ENCODE data around the gene STRADA. TPM values are rescaled to one million over a fixed set of nuclear protein-coding genes. Genes with fewer than 3 reads are reported as not detected.

STRADA gene
- total and polyA plus RNA-seq, 2 experiments from 2014 or later, result 19.9 to 24.4 TPM

DNA sequence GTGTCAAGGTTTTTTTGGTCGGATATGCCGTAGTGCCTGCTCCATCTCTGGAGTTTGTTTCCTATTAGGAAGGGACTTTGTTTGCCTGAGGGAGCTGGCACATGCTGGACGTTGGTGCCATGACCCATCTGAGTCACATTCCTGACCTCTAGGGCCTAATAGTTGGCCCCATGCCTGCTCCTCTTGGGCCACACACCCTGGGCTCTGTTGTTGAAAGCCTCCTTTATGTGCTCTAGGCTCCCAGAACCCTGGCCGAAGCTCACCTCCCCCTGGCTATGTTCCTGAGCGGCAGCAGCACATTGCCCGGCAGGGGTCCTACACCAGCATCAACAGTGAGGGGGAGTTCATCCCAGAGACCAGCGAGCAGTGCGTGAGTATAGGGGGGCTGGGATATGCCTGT lies 60.1 kb downstream of the STRADA start:
- H4K20me1 ChIP-seq (ENCODE audit: insufficient read depth, poor library complexity, severe bottlenecking), result no peaks in the 10 kb centered on the region
- no peak overlapping the region for H3K4me2 ChIP-seq
- H3K9me2 ChIP-seq (replicated peaks; ENCODE audit: insufficient read depth), result no peaks in the 10 kb centered on the region
- 81% methylated on average over 8 of the region's 8 CpGs for WGBS (ENCODE audit: low lambda C conversion rate, missing lambda C conversion rate)
- no peak overlapping the region for H3K27ac ChIP-seq
- H2AFZ ChIP-seq, result no peak overlapping the region
- no peak for TF ChIP-seq EZH2 (IDR thresholded peaks at IDR 0.05; ENCODE audit: borderline replicate concordance)
- TF ChIP-seq, protein P1, sequence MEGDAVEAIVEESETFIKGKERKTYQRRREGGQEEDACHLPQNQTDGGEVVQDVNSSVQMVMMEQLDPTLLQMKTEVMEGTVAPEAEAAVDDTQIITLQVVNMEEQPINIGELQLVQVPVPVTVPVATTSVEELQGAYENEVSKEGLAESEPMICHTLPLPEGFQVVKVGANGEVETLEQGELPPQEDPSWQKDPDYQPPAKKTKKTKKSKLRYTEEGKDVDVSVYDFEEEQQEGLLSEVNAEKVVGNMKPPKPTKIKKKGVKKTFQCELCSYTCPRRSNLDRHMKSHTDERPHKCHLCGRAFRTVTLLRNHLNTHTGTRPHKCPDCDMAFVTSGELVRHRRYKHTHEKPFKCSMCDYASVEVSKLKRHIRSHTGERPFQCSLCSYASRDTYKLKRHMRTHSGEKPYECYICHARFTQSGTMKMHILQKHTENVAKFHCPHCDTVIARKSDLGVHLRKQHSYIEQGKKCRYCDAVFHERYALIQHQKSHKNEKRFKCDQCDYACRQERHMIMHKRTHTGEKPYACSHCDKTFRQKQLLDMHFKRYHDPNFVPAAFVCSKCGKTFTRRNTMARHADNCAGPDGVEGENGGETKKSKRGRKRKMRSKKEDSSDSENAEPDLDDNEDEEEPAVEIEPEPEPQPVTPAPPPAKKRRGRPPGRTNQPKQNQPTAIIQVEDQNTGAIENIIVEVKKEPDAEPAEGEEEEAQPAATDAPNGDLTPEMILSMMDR (IDR thresholded peaks at IDR 0.05; ENCODE audit: poor library complexity), result no peak
- no peak overlapping the region for H3K4me3 ChIP-seq
- H3K36me3 ChIP-seq (replicated peaks; ENCODE audit: insufficient read depth, low read depth), result no peaks in the 10 kb centered on the region
- no peaks in the 10 kb centered on the region for H3K27me3 ChIP-seq
- peaks cover 5% of the 10 kb centered on the region for H3K4me1 ChIP-seq (ENCODE audit: insufficient read depth)
- no peaks in the 10 kb centered on the region for H3K79me2 ChIP-seq
- no peaks in the 10 kb centered on the region for H3K9me3 ChIP-seq (ENCODE audit: low read depth)
- no peak for DNase-seq (ENCODE audit: low spot score)

DNA sequence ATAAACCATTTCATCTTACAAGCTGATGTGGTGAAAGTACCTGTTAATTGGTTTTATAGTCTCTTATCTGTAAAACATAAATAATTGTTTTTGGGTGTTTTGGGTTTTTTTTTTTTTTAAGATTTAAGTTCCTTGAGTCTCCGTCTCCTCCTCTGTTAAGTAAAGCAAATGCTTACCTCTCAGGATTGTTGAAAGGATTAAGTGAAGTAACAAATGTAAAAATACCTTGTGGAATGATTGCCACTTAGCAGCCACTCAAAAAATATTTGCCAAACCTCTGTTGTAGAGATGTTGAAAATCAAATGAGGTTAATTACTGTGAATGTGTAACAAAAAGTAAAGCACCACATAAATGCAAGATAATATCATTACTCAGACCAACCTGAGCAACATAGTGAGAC lies 60.9 kb downstream of the STRADA start:
- H3K9me3 ChIP-seq (ENCODE audit: low read depth), result no peaks in the 10 kb centered on the region
- no peaks in the 10 kb centered on the region for H3K9me2 ChIP-seq (replicated peaks; ENCODE audit: insufficient read depth)
- no peak overlapping the region for H2AFZ ChIP-seq
- H3K36me3 ChIP-seq (replicated peaks; ENCODE audit: insufficient read depth, low read depth), result no peaks in the 10 kb centered on the region
- peaks cover 13% of the 10 kb centered on the region for H3K4me1 ChIP-seq (ENCODE audit: insufficient read depth)
- 100% methylated on average over 1 of the region's 1 CpG for WGBS (ENCODE audit: low lambda C conversion rate, missing lambda C conversion rate)
- TF ChIP-seq, protein P1 (IDR thresholded peaks at IDR 0.05; ENCODE audit: poor library complexity), result no peak
- no peak for TF ChIP-seq EZH2phosphoT487 (IDR thresholded peaks at IDR 0.05; ENCODE audit: low read depth, severe bottlenecking, unreplicated experiment)
- H3K4me2 ChIP-seq, result no peak overlapping the region
- DNase-seq (ENCODE audit: low spot score), result no peak
- no peaks in the 10 kb centered on the region for H4K20me1 ChIP-seq (ENCODE audit: insufficient read depth, poor library complexity, severe bottlenecking)
- H3K27me3 ChIP-seq, result no peaks in the 10 kb centered on the region
- no peak overlapping the region for H3K27ac ChIP-seq
- no peak overlapping the region for H3K4me3 ChIP-seq
- H3K79me2 ChIP-seq, result no peaks in the 10 kb centered on the region

DNA sequence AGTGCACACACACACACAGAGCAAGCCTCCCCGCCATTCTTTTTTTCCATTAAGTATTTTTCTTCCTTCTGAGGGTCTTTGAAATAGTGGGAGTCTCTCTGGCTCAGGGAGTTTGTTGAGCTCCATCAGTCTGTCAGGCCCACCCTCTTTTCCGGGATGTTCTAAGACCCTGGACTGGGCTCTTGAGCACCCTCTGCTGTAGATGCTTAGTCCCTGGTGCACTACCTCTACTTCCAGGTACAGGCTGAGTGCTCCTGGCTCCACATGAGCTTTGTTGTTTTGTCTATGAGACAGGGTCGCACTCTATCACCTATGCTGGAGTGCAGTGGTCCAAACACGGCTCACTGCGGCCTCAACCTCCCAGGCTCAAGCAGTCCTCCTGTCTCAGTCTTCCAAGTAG lies 62.4 kb downstream of the STRADA start:
- Histone ChIP-seq H4K20me1 (ENCODE audit: insufficient read depth, poor library complexity, severe bottlenecking) (no peaks in the 10 kb centered on the region), H3K79me2 (no peaks in the 10 kb centered on the region), H2AFZ (no peak overlapping the region), H3K4me3 (no peak overlapping the region), H3K36me3 (replicated peaks; ENCODE audit: insufficient read depth, low read depth) (no peaks in the 10 kb centered on the region), H3K4me2 (no peak overlapping the region), H3K27ac (no peak overlapping the region), H3K9me2 (replicated peaks; ENCODE audit: insufficient read depth) (no peaks in the 10 kb centered on the region), H3K27me3 (no peaks in the 10 kb centered on the region), H3K4me1 (ENCODE audit: insufficient read depth) (peaks cover 24% of the 10 kb centered on the region), H3K9me3 (ENCODE audit: low read depth) (no peaks in the 10 kb centered on the region)
- DNase-seq (ENCODE audit: low spot score), result no peak
- WGBS (ENCODE audit: low lambda C conversion rate, missing lambda C conversion rate), result 92% methylated on average over 5 of the region's 5 CpGs
- TF ChIP-seq, protein P1 (IDR thresholded peaks at IDR 0.05; ENCODE audit: poor library complexity), result no peak
- TF ChIP-seq EZH2 (IDR thresholded peaks at IDR 0.05; ENCODE audit: borderline replicate concordance), result no peak
- TF ChIP-seq EZH2phosphoT487 (IDR thresholded peaks at IDR 0.05; ENCODE audit: low read depth, severe bottlenecking, unreplicated experiment), result no peak

DNA sequence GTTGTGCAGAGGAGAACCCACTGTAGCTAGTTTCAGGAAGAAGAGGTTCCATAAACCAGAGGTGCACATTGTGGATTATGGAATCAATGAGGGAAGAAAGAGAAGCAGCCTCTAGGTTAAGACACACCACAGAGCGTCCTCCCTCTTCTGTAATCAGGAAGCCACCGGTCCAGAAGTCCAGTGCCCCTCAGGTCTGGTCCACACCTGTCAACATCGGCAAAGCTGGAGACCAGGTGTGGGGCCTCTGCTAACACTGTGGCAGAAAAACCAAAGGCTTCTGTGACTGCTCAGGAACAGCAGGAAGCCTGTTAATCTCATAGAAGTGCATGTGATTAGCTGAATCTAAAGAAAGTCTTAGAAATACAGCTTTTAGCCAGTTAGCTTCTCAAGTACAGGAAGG lies 65.0 kb downstream of the STRADA start:
- no peak for DNase-seq (ENCODE audit: low spot score)
- TF ChIP-seq EZH2phosphoT487 (IDR thresholded peaks at IDR 0.05; ENCODE audit: low read depth, severe bottlenecking, unreplicated experiment) (no peak), EZH2 (IDR thresholded peaks at IDR 0.05; ENCODE audit: borderline replicate concordance) (no peak)
- TF ChIP-seq, protein P1 (IDR thresholded peaks at IDR 0.05; ENCODE audit: poor library complexity), result no peak
- Histone ChIP-seq H3K4me2 (peak overlapping the region; percentile 52), H3K4me1 (ENCODE audit: insufficient read depth) (peaks cover 24% of the 10 kb centered on the region), H3K27ac (peak overlapping the region; percentile 63), H3K4me3 (no peak overlapping the region), H4K20me1 (ENCODE audit: insufficient read depth, poor library complexity, severe bottlenecking) (no peaks in the 10 kb centered on the region), H3K36me3 (replicated peaks; ENCODE audit: insufficient read depth, low read depth) (no peaks in the 10 kb centered on the region), H3K79me2 (no peaks in the 10 kb centered on the region), H3K9me2 (replicated peaks; ENCODE audit: insufficient read depth) (no peaks in the 10 kb centered on the region), H3K27me3 (no peaks in the 10 kb centered on the region), H2AFZ (no peak overlapping the region), H3K9me3 (ENCODE audit: low read depth) (no peaks in the 10 kb centered on the region)
- WGBS (ENCODE audit: low lambda C conversion rate, missing lambda C conversion rate), result 56% methylated on average over 3 of the region's 3 CpGs
